Spinal cord (tissue), 10 donors: ENCODE measurements around the gene PRTN3. TPM values are rescaled to one million over a fixed set of nuclear protein-coding genes. Genes with fewer than 3 reads are reported as not detected.

Experiments used
- DNase-seq, 6 donors: peaks; one replicate each; pipeline versions ENCODE4 v3.0.0 to v3.0.0-alpha.2; 2013 to 2015; ENCODE audit warnings: low spot score in 6 of 6, low read depth in 4 of 6
- H3K27ac ChIP-seq: one replicate; pipeline ENCODE4 v1.5.1; 2013; ENCODE audit warnings: low read depth, low read length, control low read depth
- H3K27me3 ChIP-seq: one replicate; pipeline ENCODE4 v1.6.1; 2013; ENCODE audit warnings: low read length; ENCODE audit not compliant: control insufficient read depth, insufficient read depth
- H3K36me3 ChIP-seq: one replicate; pipeline ENCODE4 v1.6.1; 2013; ENCODE audit warnings: low read length; ENCODE audit not compliant: control insufficient read depth, insufficient read depth
- H3K4me1 ChIP-seq: one replicate; pipeline ENCODE4 v1.6.1; 2013; ENCODE audit warnings: low read length; ENCODE audit not compliant: control insufficient read depth, insufficient read depth
- H3K4me3 ChIP-seq: one replicate; pipeline ENCODE4 v1.5.1; 2013; ENCODE audit warnings: low read depth, low read length, control low read depth
- H3K9me3 ChIP-seq: one replicate; pipeline ENCODE4 v1.6.1; 2013; ENCODE audit warnings: low read length; ENCODE audit not compliant: control insufficient read depth, insufficient read depth
- WGBS: methylation state at CpG from one replicate; pipeline ENCODE4 v1.1.5; 2013; ENCODE audit warnings: missing lambda C conversion rate; ENCODE audit not compliant: insufficient coverage; 5-methylcytosine and 5-hydroxymethylcytosine counted together
- polyA plus RNA-seq, 2 donors: library from polyadenylated mRNA; unstranded; fragments of 120-200 nt; gene quantifications; one replicate each; pipeline ENCODE4 v1.2.1, GENCODE V29; 2013; ENCODE audit not compliant: insufficient read length in 2 of 2
- total RNA-seq, 2 donors: library from RNA; depleted of rRNA in 1 of 2; stranded (reverse); fragments of 120-200 nt in 1 of 2; fragments of >200 nt in 1 of 2; gene quantifications; one replicate each; pipeline versions ENCODE4 v1.2.3 to v1.2.4, GENCODE V29; 2013 to 2014
- donor health status: healthy.

PRTN3 gene
- total and polyA plus RNA-seq, 4 donors: 0.41 to 37.1 (median 2.3) TPM

DNA sequence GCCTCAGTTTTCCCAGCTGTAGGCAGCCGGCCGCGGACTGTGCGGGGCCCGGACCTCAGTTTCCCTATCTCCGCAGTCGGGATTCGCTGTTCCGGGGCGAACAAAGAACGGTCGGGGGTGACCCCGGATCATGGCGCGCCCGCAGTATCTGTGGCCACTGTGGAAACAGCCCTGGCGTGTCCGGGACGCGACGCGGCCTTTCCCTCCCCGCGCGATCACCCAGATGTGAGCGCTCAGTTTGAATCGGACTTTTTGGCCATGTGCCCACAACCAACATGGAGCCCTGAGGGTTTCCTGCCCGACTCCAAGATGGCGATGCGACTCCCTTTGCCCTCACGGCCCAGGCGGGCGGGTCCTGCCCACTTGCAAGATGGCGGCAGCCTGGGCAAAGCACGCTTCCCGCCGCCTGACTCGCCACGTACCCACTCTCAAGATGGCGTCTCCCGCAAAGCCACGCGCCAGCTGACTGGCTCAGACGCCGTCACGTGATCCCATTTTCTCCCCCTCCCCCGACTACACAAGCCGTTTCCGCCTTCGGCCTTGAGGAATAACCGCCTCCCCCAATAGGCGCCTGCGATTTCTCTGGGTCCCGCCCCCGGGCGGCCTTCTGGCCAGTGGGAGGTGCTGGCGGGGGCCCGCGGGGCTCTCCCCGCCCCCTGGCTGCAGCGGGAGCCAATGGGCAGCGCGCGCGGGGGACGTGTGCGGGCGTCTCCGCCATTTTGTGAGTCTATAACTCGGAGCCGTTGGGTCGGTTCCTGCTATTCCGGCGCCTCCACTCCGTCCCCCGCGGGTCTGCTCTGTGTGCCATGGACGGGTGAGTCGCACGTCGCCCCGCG, 43.9 kb upstream of the PRTN3 start, which contains the start of gene PTBP1:
Gene PTBP1, plus strand, starts transcription at position 761 of the 836 bp plus-strand sequence. Its CDS starts 46 bp downstream, at position 807.
- DNase-seq: peak; percentile 96 to 100 (median 100)
- Histone ChIP-seq H3K4me3 (peak within 1 kb of the TSS; percentile 72), H3K4me1 (peaks cover 64% of the 10 kb centered on the region), H3K27ac (peak within 1 kb of the TSS; percentile 79), H3K9me3 (no peaks in the 10 kb centered on the region), H3K36me3 (peaks cover 39% of the 10 kb centered on the region), H3K27me3 (no peaks in the 10 kb centered on the region)
- under 1% methylated on average over 83 of the region's 83 CpGs for WGBS

DNA sequence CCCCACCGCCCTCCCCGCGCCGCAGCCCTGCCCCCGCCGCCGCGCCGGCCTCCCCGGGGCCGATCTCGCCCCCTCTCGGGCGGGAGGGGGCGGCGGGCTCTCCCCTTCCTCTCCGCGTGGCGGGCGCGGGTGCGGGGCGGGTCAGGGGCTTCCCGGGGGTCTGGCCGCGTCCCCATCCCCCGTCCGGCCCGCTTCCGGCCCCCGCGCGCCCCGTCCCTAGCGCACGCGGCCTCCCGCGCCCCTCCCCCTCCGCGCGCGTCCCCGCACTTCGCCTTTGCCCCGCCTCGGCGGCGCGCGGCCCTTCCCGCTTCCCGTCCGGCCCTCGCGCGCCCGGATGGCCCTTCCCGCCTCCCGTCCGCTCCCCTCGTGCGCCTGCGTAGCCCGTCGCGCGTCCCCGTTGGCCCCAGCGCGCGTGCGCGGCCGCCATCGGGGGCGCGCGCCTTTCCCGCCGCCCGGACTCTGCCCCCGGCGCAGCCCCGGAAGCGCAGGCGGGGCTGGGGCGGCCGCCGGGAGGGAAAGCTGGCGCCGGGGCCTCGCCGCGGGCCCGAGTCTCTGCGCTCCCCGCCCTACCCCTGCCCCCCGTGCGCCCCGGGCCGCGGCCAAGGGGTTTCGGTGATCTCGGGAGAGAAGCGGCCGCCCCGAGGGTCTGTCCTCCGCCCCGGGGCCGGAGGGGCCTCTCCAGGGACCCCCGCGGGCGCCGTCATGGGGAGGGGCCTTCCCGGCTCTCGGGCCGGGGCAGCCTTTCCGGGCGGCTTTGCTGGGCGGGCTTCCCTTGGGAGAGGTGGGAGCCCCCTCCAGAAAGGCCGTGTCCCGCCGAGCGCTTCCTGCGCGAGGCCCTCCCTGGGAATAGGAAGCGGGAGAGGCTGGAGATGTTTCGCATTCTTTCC, 43.0 kb upstream of the PRTN3 start:
- Histone ChIP-seq H3K9me3 (no peaks in the 10 kb centered on the region), H3K4me1 (peaks cover 66% of the 10 kb centered on the region), H3K36me3 (peaks cover 48% of the 10 kb centered on the region), H3K4me3 (peak overlapping the region; percentile 72), H3K27ac (peak overlapping the region; percentile 78), H3K27me3 (no peaks in the 10 kb centered on the region)
- under 1% methylated on average over 126 of the region's 129 CpGs for WGBS
- DNase-seq: peak; percentile 59 to 96 (median 80)

DNA sequence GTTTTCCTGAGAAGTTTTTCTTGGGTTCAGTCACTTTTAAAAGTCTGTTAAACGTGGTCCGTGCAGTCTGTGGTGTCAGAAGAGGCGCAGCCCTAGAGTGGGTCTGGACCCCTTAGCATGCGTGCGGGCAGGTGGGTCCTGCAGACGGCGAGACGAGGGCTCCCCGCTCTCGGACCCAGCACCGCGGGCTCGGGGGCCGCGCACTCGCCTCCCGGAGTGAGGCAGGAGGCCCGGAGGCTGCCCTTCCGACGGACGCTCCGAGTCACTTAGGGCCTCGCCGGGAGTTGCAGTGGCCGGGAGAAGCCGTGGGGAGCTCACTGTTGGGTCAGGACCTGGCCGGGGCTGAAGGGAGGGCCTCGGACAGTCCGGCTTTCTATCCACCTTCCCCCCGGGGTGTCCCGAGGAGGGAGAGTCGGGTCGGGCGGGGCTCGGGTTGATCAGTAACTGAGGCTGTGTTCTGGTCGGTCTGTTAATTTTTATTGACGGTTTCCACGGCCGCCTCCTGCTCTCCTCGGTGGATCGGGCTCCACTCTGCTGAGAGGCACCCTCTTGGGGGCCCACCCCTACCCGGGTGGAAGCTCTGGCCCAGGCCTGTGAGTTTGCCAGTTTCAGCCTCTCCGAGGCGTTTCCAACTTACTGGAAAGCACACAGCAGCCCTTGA, 42.3 kb upstream of the PRTN3 start:
- WGBS: under 1% methylated on average over 37 of the region's 44 CpGs
- Histone ChIP-seq H3K27me3 (no peaks in the 10 kb centered on the region), H3K4me3 (peak overlapping the region; percentile 72), H3K9me3 (no peaks in the 10 kb centered on the region), H3K36me3 (peaks cover 55% of the 10 kb centered on the region), H3K27ac (peak overlapping the region; percentile 78), H3K4me1 (peaks cover 74% of the 10 kb centered on the region)
- no peak for DNase-seq

DNA sequence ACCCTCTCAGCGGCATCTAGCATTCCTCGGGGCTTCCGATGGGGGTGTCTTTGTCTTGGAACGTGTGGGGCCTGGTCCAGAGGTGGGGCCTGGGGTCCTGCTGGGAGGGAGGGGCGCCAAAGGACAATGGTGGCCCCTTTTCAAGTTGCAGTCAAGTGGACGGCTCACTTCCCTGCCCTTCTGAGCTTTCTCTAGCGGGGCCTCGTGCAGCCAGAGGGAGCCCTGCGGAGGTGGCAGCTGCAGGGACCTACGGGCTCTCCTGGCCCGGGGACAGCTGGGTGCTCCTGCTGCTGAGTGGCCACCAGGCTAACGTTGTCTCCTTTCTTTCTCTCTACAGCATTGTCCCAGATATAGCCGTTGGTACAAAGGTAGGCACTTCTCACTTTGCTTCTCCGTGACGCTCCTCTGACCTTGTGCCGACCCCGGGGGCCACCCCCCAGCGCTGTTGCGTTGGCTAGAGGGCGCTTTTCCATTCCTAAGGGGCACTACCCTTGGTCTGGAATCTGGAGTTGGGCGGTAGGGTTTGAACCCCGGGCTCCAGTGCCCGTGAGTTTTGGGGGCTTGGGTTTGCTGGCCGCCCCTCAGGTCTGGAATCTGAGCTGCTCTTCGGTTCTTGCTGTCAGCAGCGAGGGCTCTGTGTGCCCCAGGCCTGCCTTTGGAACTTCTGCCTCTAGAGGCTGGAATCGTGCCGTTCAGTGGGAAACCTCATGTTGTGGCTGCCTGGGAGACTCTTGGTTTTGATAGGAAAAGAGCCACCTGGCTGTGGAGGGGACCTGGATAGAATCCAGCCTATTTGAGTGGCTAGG, 41.5 kb upstream of the PRTN3 start:
- Histone ChIP-seq H3K4me3 (peak overlapping the region; percentile 72), H3K27ac (peak overlapping the region; percentile 78), H3K4me1 (peaks cover 78% of the 10 kb centered on the region), H3K27me3 (no peaks in the 10 kb centered on the region), H3K9me3 (no peaks in the 10 kb centered on the region), H3K36me3 (peaks cover 63% of the 10 kb centered on the region)
- WGBS: 13% methylated on average over 28 of the region's 28 CpGs
- peak in 1 of 6 donors; percentile 48 for DNase-seq

DNA sequence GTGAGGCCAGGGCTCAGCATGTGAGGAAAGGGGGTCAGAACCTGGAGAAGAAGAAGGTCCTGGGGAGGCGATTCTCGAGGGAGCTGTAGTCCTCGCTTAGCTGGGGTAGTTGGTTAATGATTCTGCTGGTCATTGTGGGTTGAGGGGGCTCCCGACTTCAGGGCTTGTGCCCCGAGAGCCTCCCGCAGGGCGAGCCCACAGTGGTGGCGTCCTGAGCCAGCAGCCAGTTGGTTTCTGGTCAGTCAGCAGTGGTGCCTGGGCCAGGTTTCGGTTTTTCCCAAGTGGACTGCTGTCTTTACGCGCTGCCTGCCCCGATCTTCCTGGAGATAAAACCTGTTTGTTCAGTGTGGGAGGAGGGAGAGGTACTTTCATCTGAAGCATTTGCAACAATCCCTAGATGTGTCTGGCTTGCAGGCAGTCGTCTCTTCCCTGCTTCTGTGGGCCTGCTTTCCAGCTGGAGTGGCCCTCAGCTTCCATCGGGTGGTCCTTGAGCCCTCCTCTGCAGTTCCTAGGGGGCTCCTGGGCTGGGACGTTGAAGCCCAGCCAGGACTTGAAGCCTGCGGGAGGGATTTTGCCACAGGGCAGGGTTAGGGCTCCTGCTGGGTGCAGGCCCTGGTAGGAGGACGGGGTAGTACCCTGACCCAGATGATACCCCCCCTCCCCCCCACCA, 40.3 kb upstream of the PRTN3 start:
- Histone ChIP-seq H3K4me3 (no peak overlapping the region), H3K36me3 (peaks cover 75% of the 10 kb centered on the region), H3K4me1 (peaks cover 70% of the 10 kb centered on the region), H3K27ac (peak overlapping the region; percentile 33), H3K27me3 (no peaks in the 10 kb centered on the region), H3K9me3 (no peaks in the 10 kb centered on the region)
- 62% methylated on average over 15 of the region's 17 CpGs for WGBS
- no peak for DNase-seq

DNA sequence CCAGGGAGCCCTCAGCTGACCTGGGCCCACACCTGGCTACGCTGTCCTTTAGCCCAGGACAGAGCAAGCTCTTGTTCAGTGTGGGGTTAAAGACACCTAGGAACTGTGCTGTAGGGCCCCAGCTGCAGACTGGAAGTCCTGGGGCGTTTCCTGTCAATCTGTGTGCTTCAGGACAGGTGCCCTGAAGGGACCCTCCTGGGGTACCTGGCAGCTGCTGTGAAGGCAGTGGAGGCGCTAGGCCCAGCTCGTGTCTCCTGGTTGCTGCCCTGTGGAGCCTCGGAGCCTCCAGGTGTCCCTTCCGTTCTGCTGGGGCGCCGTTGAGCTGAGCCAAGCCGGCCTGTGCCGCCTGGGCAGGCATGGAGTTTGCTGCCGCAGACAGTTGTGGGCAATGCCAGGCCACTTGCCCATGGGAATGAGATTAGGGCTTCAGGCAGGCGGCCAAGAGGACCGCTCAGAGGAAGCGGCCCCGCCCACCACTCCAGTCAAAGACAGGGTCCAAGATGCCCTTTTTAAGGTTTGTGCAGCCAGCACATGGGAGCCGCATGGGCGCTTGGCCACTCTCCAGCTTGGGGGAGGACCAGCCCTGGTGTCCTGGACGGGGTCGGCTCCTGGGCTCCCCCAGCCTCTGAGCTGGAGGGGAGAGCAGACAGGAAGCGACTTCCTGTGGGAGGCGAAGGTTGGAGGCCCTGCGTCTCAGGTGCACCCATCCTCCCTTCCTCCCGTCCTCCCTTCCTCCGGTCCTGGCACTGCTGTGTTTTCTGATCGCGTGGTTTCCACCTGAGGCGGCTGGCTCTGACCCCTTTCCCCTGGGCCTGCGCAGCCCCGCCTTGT, 39.6 kb upstream of the PRTN3 start:
- Histone ChIP-seq H3K36me3 (peaks cover 82% of the 10 kb centered on the region), H3K4me1 (peaks cover 62% of the 10 kb centered on the region), H3K27me3 (no peaks in the 10 kb centered on the region), H3K9me3 (no peaks in the 10 kb centered on the region), H3K27ac (peak overlapping the region; percentile 33), H3K4me3 (peak overlapping the region; percentile 1)
- peak in 3 of 6 donors; percentile 39 to 77 (median 63) for DNase-seq
- WGBS: 46% methylated on average over 26 of the region's 29 CpGs

DNA sequence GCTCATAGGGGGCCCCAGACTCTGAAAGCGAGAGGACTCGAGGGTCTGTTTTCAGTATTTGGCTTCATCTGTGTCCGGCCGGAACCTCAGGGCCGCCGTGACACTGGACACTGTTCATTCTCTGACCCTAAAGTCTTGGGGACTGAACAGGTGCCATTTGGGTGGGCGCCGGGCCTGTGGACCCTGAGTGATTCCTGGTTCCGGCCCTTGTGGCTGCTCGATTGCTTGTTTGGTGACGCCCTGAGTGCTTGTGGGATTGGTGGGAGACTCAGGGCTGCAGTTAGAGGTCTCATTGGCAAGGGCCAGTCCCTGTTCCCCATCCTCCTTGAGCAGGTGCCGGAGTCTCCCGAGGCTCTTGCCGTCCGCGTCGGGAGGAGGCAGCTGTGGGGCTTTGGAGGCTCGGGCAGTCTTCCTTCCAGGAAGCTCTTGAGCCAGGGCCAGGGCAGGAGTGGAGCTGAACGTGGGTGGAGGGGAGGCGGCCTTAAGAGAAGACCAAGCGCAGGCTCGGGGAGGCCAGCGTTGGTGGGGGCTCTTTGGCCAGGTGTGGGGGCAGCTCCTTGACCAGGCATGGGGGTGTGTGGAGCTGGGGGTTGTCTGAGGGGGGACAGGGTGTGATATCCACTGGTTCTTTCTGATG, 38.8 kb upstream of the PRTN3 start:
- H3K27ac ChIP-seq: peak overlapping the region; percentile 40
- peaks cover 58% of the 10 kb centered on the region for H3K4me1 ChIP-seq
- H3K36me3 ChIP-seq: peaks cover 90% of the 10 kb centered on the region
- DNase-seq: peak in 1 of 6 donors; percentile 53
- WGBS: 52% methylated on average over 15 of the region's 23 CpGs
- no peaks in the 10 kb centered on the region for H3K9me3 ChIP-seq
- H3K4me3 ChIP-seq: no peak overlapping the region
- no peaks in the 10 kb centered on the region for H3K27me3 ChIP-seq
